ENCODE measurements around the gene NFIA.

The NFIA gene

DNA sequence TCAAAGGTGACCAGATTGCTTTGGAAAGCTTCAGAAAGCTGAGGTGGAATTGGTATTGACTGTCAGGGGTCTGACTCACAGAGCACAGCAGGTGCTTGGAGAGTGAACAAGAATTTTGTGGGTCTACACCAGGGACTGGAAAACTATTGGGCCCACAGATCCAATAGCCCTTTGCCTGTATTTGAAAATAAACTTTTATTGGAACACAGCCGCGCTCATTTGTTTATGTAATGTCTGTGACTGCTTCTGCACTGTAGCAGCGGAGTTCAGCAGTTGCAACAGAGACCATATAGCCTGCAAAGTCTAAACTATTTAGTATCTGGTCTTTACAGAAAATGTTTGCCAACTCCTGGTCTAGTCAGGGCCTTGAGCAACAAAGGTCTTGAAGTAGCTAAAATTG lies 315.6 kb downstream of the NFIA start:
- no peak for DNase-seq (ENCODE audit: low read depth)
- no peak overlapping the region for H3K4me3 ChIP-seq (ENCODE audit: control insufficient read depth, low read depth, low read length)
- TF ChIP-seq, protein P1, sequence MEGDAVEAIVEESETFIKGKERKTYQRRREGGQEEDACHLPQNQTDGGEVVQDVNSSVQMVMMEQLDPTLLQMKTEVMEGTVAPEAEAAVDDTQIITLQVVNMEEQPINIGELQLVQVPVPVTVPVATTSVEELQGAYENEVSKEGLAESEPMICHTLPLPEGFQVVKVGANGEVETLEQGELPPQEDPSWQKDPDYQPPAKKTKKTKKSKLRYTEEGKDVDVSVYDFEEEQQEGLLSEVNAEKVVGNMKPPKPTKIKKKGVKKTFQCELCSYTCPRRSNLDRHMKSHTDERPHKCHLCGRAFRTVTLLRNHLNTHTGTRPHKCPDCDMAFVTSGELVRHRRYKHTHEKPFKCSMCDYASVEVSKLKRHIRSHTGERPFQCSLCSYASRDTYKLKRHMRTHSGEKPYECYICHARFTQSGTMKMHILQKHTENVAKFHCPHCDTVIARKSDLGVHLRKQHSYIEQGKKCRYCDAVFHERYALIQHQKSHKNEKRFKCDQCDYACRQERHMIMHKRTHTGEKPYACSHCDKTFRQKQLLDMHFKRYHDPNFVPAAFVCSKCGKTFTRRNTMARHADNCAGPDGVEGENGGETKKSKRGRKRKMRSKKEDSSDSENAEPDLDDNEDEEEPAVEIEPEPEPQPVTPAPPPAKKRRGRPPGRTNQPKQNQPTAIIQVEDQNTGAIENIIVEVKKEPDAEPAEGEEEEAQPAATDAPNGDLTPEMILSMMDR (IDR thresholded peaks at IDR 0.05; ENCODE audit: control insufficient read depth, insufficient read depth, low read depth, low read length, missing control alignments): no peak

DNA sequence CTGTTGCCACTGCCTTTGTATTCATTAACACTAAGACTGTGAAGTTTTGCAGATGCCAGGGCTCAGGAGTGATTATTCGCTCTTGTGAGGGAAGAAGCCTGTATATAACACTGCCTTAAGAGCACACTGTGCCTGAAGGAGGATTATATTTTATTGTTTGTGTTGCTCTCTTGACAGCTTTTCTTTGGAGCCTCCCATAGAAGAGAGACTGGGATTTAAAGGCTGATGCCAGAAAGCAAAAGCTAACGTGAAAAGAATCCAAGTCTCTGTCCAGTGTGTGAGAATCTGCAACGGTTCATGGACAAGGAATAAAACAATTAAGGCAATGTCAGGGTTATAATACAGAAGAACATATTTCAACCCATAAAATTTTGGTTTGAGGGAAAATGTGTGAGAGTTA lies 316.8 kb downstream of the NFIA start:
- H3K4me3 ChIP-seq (ENCODE audit: control insufficient read depth, low read depth, low read length): no peak overlapping the region
- no peak for DNase-seq (ENCODE audit: low read depth)
- TF ChIP-seq, protein P1 (IDR thresholded peaks at IDR 0.05; ENCODE audit: control insufficient read depth, insufficient read depth, low read depth, low read length, missing control alignments): no peak

DNA sequence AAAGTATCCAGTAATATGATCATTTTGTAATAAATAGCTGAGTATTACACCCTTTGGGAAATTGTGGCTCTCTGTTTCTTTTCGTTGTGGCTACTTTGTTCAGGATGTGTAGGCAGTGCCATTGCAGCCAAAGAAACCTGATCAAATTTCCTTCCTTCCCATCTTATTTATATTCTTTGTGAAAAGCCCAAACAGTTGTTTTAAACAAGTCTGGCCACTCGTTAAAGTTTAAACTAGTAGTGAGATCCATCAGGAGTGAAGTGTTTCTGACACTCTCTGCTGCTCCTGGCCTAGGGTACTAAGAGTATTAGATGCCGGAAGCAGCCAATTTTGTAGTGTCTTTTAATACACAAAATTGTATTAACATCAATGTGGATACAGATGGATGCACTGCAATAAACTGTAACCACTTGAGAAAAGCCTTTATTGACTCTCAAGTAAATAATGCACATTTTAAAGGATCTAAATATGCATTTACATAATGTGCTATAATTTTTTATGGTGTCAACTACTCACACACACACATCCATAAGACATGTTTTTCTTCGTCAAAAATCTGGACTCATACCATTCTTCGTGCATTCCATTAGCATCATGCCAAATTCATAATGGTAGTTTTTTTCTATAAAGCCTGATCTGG lies 317.9 kb downstream of the NFIA start:
- TF ChIP-seq, protein P1 (IDR thresholded peaks at IDR 0.05; ENCODE audit: control insufficient read depth, insufficient read depth, low read depth, low read length, missing control alignments): no peak
- H3K4me3 ChIP-seq (ENCODE audit: control insufficient read depth, low read depth, low read length): no peak overlapping the region
- no peak for DNase-seq (ENCODE audit: low read depth)

DNA sequence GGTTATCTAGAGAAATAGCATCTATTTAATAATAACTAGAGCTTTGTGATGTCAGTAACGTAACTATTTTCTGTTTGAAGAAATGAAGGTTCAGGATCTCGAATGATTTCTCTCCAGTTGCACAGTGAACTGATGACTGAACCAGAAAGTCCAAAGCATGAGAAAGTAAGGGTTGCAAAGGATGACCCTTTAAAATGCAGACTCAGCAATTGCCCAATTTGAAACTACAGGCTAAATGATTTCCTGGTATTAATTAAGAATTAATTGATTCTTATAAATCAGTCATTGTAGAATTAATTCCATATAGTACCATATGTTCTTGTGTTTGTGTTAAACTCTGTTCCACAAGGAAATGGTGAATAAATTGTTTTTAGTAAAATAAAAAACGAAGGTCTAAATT lies 318.6 kb downstream of the NFIA start:
- H3K4me3 ChIP-seq (ENCODE audit: control insufficient read depth, low read depth, low read length): no peak overlapping the region
- TF ChIP-seq, protein P1 (IDR thresholded peaks at IDR 0.05; ENCODE audit: control insufficient read depth, insufficient read depth, low read depth, low read length, missing control alignments): no peak
- no peak for DNase-seq (ENCODE audit: low read depth)

DNA sequence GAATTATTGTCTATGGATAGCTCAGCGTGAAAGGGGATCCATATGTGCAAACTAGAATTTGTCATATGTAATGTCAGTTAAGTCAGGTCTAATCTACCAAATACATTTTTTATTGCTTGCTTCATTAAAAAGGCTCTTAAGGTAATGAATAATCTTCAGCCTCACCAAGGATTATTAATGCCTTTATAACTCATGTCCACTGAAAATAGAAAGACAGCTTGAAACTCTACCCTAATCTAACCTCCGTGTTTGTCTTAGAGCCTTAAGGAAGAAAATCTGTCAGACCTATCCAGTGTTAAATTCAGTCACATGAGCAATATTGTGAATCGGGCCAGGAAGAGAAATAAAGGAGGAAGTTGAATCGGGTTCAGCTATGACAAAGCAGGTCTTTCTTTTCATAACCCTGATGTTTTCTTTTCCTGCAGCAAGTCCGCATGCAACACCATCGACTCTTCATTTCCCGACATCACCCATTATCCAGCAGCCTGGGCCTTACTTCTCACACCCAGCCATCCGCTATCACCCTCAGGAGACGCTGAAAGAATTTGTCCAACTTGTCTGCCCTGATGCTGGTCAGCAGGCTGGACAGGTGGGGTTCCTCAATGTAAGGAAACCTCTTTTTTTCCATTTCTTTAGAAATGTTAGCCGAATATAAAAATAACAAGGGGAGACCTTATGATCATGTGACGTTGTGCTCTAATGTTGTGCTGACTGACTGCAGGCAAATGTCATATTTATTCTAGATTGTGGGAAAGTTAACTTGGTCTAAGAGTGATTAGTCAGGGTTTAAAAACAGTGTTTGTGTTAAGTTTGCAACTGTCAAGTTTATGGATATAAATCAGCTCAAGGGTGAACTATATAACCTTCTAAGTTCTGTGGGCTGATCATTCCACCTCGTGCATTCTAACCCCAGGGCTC lies 321.6 kb downstream of the NFIA start:
- TF ChIP-seq, protein P1 (IDR thresholded peaks at IDR 0.05; ENCODE audit: control insufficient read depth, insufficient read depth, low read depth, low read length, missing control alignments): no peak
- DNase-seq (ENCODE audit: low read depth): no peak
- no peak overlapping the region for H3K4me3 ChIP-seq (ENCODE audit: control insufficient read depth, low read depth, low read length)

DNA sequence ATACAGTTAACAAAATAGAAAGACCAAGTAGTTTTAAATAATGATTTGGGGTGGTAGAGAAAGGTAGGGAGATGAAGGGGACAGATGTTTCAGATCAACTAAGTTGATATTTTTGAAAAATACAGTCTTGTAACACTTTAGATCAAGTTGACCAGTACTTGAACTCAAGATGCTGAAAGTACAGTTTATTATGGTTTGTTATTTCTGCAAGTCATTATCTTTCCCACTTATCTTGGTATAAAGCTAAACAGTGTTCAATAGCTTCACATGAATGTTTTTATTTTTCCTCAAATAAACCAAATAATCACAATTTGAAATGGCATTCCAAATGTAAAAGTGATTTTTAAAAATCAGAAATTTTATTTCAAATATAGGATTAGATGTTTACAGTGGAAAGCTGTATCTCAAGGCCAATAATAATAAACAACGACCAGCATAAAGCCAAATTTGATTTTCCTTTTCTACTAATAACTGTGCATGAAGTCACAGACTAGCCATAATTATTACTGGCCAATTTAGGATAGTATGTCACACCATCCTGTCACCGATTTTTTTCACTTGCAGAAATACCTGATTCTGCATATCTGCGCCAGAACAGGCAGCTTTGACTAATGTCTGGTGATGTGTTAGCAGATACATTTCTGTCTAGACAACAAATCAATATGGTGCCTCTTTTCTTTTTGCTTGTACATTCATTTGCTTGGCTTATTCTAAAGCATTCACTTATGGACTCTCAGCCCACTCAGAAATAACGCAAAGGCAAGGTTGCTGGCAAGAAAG lies 322.4 kb downstream of the NFIA start:
- H3K4me3 ChIP-seq (ENCODE audit: control insufficient read depth, low read depth, low read length): no peak overlapping the region
- no peak for DNase-seq (ENCODE audit: low read depth)
- TF ChIP-seq, protein P1 (IDR thresholded peaks at IDR 0.05; ENCODE audit: control insufficient read depth, insufficient read depth, low read depth, low read length, missing control alignments): no peak
